ENCODE results near the gene STK17A.

DNA sequence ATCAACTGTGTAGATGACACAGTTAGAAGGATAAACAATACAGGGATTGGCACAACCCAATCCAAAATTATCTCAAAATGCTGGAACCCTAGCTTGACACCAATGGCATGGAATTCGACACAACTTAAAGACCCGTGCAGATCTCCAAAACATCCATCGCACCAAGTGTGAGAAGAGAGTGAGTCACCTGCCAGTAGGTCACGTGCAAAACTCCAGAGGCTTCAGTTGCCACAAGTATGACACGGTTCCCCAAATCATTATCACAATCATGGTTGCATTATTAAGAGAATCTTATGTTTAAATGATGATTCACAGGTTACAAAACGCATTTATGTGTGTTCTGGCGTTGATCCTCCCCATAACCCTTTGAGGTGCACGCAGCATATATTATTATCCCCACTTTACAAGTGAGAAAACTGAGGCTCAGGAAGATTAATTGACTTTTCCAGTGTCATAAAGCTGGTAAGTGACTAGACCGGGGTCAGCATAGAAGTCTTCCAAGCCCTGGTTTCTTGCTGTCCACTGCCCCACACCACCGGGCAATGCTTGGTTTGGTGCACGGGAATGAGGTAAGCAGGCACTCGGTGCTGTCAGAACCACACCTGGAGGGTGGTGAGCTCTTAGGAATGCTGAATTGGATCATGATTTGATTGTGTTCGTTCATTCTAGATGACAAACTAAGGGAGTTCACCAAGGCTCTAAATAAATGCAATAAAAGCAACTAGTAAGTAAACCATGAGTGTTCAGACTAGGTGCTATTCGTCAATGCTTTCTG lies 23.6 kb upstream of the STK17A start:
- TF ChIP-seq POLR2AphosphoS5 (IDR thresholded peaks at IDR 0.05; ENCODE audit: low read depth, low read length) (no peak), SIN3A (IDR thresholded peaks at IDR 0.05; ENCODE audit: borderline replicate concordance, insufficient read depth, low read length) (no peak), TAF1 (IDR thresholded peaks at IDR 0.05; ENCODE audit: borderline replicate concordance, insufficient read depth, low read length) (no peak)
- TF ChIP-seq, protein P1, sequence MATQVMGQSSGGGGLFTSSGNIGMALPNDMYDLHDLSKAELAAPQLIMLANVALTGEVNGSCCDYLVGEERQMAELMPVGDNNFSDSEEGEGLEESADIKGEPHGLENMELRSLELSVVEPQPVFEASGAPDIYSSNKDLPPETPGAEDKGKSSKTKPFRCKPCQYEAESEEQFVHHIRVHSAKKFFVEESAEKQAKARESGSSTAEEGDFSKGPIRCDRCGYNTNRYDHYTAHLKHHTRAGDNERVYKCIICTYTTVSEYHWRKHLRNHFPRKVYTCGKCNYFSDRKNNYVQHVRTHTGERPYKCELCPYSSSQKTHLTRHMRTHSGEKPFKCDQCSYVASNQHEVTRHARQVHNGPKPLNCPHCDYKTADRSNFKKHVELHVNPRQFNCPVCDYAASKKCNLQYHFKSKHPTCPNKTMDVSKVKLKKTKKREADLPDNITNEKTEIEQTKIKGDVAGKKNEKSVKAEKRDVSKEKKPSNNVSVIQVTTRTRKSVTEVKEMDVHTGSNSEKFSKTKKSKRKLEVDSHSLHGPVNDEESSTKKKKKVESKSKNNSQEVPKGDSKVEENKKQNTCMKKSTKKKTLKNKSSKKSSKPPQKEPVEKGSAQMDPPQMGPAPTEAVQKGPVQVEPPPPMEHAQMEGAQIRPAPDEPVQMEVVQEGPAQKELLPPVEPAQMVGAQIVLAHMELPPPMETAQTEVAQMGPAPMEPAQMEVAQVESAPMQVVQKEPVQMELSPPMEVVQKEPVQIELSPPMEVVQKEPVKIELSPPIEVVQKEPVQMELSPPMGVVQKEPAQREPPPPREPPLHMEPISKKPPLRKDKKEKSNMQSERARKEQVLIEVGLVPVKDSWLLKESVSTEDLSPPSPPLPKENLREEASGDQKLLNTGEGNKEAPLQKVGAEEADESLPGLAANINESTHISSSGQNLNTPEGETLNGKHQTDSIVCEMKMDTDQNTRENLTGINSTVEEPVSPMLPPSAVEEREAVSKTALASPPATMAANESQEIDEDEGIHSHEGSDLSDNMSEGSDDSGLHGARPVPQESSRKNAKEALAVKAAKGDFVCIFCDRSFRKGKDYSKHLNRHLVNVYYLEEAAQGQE (IDR thresholded peaks at IDR 0.05; ENCODE audit: insufficient read depth in 1 of 2, low read depth in 2 of 2, low read length in 2 of 2): no peak
